GM20000 (cell line): ENCODE data around the gene TRIM2.

Experiments
- DNase-seq: peaks from one replicate; pipeline ENCODE4 v3.0.0; 2012; ENCODE audit warnings: low spot score
- TF ChIP-seq, protein P1 (sequence below): IDR thresholded peaks from 2 replicates; pipeline ENCODE4 v1.5.1; 2012; ENCODE audit warnings: mild to moderate bottlenecking, control low read depth; ENCODE audit errors: extremely low read depth, missing control alignments

TRIM2 gene

DNA sequence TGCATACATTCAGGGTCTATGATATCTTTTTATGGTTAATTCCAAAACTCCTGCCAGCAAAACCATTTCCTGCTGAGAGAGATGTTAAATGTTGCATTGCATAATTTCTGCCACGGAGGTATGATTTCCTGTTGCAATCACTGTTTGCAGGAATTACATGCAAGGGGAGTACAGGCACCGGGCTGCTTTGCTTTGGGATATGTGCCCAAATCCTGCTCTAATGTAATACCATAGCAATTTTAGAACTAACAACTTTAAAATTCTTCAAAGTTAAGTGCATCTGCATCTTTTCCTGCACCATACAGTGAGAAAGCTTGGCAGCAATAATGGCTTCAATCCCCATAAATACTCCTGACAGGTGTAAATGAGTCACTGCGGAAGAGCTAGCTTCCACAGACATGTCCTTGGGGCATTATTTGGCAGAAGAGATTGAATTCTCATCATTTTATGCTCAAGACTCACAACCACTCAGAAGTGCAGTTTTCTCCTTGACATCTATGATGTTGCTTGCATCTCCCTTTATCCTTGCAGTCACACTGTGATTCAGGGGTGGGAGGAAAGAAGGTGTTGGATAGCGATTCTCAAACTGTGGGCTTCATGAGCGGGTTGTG is 29.6 kb downstream of the TRIM2 start:
- TF ChIP-seq, protein P1, sequence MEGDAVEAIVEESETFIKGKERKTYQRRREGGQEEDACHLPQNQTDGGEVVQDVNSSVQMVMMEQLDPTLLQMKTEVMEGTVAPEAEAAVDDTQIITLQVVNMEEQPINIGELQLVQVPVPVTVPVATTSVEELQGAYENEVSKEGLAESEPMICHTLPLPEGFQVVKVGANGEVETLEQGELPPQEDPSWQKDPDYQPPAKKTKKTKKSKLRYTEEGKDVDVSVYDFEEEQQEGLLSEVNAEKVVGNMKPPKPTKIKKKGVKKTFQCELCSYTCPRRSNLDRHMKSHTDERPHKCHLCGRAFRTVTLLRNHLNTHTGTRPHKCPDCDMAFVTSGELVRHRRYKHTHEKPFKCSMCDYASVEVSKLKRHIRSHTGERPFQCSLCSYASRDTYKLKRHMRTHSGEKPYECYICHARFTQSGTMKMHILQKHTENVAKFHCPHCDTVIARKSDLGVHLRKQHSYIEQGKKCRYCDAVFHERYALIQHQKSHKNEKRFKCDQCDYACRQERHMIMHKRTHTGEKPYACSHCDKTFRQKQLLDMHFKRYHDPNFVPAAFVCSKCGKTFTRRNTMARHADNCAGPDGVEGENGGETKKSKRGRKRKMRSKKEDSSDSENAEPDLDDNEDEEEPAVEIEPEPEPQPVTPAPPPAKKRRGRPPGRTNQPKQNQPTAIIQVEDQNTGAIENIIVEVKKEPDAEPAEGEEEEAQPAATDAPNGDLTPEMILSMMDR, result no peak
- no peak for DNase-seq

DNA sequence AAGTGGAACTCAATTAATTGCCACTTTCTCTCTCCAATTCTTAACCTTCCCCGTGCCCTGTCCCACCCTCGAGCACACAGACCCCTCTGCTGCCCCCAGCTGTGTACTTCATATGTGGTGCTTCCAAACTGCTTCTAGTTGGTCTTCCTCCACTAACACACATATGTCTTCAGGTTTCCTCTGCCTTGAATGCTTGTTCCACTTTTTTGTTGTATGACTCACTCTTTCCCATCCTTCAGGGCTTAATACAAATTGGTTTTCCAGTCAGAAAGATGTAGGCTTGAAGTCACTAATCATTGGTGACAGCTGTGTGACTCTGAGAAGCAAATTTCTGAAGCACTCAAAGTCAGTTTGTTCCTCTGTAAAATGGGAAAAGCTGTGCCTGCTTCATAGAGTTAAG is 30.6 kb downstream of the TRIM2 start:
- TF ChIP-seq, protein P1, result no peak
- no peak for DNase-seq

DNA sequence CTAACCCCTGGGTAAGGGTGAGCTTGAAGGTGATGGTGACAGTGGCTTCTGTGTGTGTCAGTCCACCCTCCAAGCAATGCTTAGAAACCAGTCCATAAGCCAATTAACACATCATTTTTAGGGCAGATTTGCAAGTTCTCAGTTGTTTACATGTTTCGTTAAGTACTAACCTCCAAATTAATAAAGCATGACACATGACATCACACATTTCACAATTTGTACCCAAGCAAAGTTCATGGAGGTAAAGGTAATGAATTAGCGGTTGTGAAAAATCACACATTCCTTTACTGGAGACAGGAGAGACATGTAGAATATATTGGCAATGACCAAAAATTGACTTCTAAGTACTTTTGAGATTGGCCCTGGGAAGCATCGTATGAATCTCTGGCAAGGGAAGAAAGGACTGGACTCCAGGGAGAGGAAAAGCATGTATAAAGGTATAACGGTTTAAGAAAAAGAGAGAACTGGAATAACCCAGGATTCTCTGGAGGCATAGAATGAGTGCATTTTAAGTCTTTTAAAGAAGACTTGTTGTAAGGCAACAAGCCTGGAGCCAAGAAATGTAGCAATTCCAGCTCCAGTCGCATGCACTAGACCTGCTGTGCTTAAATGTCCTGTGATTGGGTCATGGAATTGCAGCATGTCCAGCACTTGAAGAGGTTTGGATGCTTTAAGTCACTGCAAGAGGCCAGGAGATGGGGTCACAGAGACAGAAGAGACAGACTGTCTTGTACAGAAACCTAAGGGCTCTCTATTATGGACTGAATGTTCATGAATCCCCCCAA is 34.1 kb downstream of the TRIM2 start:
- TF ChIP-seq, protein P1, result no peak
- DNase-seq, result no peak

DNA sequence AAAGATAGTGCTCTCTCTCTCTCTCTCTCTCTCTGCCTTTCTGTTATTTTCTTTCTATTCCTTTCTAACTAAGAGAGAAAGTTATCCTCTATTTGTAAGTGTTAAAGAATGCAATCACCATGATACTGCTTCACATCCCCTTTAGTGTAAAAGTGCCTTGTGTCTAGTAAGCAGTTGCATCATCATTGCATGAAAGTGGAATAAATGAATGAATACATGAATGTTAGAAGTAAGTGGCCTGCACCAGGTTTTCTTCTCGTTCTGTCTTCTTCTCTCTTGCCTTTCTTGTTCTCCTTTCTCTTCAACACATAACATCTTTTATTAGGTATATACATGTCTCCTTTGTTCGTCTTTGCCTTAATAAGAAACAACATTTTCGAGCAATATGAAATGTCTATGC is 35.2 kb downstream of the TRIM2 start:
- DNase-seq, result no peak
- TF ChIP-seq, protein P1, result no peak

DNA sequence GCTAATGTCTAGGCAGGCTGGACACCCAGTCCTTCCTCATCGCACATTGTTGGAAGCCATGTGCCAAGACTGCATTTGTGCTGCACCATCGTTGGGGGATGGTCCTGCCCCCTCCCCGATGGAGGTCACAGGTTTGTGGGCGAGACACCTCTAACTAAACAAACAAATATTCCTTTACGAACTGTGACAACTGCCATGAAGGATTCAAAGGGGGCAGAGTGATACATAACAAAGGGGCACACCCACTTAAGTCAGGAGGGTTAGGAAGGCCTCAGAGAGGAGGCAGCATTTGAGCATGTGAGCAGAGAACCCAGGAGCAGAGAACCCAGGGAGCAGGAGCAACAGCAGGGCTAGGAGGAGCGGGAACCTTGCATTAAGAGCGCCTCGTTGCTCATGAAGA is 37.1 kb downstream of the TRIM2 start:
- DNase-seq, result no peak
- TF ChIP-seq, protein P1, result no peak

DNA sequence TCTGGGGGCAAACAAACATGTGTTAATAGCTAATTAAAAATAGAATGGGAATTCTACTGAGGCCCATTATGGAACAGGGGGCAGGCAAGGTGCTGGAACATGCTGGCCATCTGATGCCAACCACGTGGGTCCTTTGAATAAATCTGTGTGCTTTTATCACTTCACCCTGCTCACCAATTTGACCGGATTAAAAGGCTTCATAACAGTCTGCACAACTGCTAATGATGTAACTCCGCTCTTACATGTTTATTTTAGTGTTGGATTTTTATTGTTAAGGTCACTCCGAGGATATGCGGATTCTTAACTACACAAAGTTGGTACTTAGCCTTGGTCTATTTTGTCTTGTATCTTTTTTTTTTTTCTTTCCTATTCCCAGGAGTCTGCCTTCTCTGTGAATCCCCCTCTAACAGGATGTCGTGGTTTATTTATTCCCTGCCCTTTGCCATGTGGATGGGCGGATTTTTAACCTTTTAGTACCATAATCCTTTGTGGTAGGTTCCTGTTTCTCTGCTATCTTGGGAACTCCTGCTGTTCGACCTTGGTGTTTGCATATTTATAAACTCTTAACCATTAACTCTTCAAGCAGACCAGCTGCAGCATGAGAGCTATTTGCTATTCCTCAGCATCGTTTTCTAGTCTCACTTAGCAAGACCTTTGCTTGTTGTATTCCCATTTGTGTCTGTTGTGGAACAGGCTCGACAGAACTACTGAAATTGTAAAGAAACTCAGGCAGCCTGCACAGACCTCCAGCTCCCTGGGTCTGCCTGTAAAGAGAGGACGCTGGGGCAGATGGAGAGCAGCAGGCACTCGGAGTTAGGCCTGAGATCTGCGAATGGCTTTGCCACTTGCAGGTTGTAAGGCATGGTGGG is 38.0 kb downstream of the TRIM2 start:
- no peak for DNase-seq
- TF ChIP-seq, protein P1, result no peak
